Measurements from ENCODE around the gene TLR9.
A peak's percentile ranks its signal among the peaks of the same experiment; 100 is the strongest.

DNA sequence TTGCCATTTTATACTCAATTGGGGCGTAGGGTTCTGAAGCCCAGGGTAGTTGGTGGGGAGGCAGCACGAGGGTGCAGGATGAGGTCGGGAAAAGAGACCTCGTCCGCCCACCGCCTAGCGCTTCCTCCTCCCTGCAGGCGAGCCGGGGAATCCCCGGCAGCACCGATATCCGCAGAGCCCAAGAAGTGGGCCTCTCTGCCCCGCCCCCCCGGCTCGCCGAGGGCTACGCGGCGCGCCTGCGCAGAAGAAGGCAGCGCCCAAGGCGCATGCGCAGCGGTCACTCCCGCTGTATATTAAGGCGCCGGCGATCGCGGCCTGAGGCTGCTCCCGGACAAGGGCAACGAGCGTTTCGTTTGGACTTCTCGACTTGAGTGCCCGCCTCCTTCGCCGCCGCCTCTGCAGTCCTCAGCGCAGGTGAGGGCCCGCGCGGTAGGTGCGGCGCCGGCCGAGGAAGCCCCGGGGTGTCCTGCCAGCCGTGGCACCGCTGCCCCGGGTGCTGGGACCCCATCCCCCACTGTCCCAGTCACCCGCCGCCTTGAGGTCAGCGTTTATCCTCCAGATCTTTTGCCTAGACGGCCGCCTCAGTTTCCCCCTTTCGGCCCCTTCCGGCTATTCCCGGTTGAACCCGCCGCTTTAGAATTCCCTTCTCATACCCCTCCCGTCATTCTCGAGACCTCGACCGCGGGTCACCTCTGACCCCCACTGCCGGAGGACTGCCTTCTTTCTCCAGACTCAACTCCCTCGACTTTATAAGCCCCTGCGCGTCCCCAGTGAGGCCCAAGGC is 27.4 kb downstream of the TLR9 start, which contains the start of gene ALAS1:
- TF ChIP-seq, protein P1, sequence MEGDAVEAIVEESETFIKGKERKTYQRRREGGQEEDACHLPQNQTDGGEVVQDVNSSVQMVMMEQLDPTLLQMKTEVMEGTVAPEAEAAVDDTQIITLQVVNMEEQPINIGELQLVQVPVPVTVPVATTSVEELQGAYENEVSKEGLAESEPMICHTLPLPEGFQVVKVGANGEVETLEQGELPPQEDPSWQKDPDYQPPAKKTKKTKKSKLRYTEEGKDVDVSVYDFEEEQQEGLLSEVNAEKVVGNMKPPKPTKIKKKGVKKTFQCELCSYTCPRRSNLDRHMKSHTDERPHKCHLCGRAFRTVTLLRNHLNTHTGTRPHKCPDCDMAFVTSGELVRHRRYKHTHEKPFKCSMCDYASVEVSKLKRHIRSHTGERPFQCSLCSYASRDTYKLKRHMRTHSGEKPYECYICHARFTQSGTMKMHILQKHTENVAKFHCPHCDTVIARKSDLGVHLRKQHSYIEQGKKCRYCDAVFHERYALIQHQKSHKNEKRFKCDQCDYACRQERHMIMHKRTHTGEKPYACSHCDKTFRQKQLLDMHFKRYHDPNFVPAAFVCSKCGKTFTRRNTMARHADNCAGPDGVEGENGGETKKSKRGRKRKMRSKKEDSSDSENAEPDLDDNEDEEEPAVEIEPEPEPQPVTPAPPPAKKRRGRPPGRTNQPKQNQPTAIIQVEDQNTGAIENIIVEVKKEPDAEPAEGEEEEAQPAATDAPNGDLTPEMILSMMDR (IDR thresholded peaks at IDR 0.05): no peak
- peak; percentile 87 for TF ChIP-seq POLR2AphosphoS5 (IDR thresholded peaks at IDR 0.05; ENCODE audit: low read depth, low read length)
